HG03064 (cell line): Measurements from ENCODE around the gene BANK1.

ENCODE experiments used
- ATAC-seq: cut with Tn5 transposase; IDR thresholded peaks from one replicate; pipeline ENCODE4 v1.9.1; 2021; ENCODE audit warnings: low read depth; ENCODE audit not compliant: unreplicated experiment

BANK1 gene

GRCh38 chr4:102094481-102094880 is 304.0 kb downstream of the BANK1 start:
- ATAC-seq, result no peak

GRCh38 chr4:102103368-102103767 is 312.8 kb downstream of the BANK1 start:
- no peak for ATAC-seq

GRCh38 chr4:102104278-102104677 is 313.7 kb downstream of the BANK1 start:
- no peak for ATAC-seq

- no peak for ATAC-seq
Observed at GRCh38 chr4:102105983-102106382, 315.5 kb downstream of the BANK1 start.

GRCh38 chr4:102114118-102114630 is 323.6 kb downstream of the BANK1 start:
- ATAC-seq, result no peak

GRCh38 chr4:102116121-102116520 is 325.6 kb downstream of the BANK1 start:
- no peak for ATAC-seq

GRCh38 chr4:102120846-102121245 is 330.3 kb downstream of the BANK1 start:
- no peak for ATAC-seq
